Measurements from ENCODE around the gene ELP4.
"Not testable (repeated sequence)": the region's sequence is repeated elsewhere in the genome, so short reads cannot be mapped to it uniquely, and the experiment has no call there.

The ELP4 gene

DNA sequence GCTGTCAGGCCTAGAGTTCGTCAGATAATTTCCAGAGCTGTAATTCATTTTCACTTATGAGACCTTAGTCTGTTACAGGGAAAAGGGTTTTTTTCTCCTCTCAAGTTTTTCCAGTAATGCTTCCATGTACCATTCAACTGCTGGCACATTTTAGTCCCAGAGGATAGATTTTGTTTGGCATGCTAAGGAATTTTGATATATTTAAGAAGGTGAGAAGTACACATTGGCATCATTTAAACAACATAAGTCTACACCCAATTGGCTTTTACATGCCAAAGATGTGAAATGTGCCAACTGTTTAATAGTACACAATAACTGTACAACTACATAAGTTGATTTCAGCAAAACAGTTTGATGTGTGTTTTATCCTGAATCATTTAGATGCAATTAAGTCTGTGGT, 230.6 kb downstream of the ELP4 start:
- no peak for TF ChIP-seq Cebpa-rat (IDR thresholded peaks at IDR 0.05)
- H3K27ac ChIP-seq = no peak overlapping the region
- H3K4me1 ChIP-seq = no peaks in the 10 kb centered on the region

DNA sequence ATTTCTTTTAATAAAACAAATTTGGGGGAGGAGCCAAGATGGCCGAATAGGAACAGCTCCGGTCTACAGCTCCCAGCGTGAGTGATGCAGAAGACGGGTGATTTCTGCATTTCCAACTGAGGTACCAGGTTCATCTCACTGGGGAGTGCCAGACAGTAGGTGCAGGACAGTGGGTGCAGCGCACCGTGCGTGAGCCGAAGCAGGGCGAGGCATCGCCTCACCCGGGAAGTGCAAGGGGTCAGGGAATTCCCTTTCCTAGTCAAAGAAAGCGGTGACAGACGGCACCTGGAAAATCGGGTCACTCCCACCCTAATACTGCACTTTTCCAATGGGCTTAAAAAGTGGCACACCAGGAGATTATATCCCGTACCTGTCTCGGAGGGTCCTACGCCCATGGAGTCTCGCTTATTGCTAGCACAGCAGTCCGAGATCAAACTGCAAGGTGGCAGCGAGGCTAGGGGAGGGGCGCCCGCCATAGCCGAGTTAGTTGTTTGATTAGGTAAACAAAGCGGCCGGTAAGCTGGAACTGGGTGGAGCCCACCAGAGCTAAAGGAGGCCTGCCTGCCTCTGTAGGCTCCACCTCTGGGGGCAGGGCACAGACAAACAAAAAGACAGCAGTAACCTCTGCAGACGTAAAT, 231.3 kb downstream of the ELP4 start:
- H3K4me3 ChIP-seq, H3K27me3 ChIP-seq, H4K20me1 ChIP-seq, H3K4me1 ChIP-seq, H3K9ac ChIP-seq, H3K27ac ChIP-seq, H3K36me3 ChIP-seq, H3K4me2 ChIP-seq: not testable (repeated sequence)
- H3K9me3 ChIP-seq (replicated peaks in 1 of 11) = peaks cover 0 to 16% (median 9%) of the 10 kb centered on the region in 11 experiments; a peak in 7 of 22 replicates

More for the DNA sequence above, 230.6 kb downstream of the ELP4 start:
- Histone ChIP-seq H3K36me3 (no peaks in the 10 kb centered on the region), H3K9ac (no peak overlapping the region), H3K9me3 (replicated peaks in 1 of 11) (peaks cover 2 to 18% (median 11%) of the 10 kb centered on the region in 11 experiments; a peak in 13 of 22 replicates), H3K4me3 (no peak overlapping the region), H3K27me3 (no peaks in the 10 kb centered on the region), H4K20me1 (no peaks in the 10 kb centered on the region), H3K4me2 (no peak overlapping the region)

DNA sequence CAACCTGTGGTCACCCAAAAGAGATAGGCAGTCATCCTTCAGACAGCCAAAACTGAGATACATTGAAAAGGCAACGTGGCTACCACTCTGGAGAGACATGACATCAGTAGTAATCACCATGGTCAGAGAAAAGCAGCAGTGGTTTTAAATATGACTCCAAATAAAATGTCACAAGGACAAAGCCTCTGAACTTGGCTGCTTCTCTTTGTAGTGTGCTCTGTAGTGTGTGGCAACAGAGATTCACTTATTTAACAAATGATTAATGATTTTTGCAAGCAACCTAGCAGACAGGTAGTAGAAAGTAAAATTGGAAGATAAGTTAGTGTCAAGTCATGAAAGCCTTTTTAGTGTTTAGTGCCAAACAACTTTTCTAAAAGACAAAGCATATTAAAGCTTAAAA, 238.0 kb downstream of the ELP4 start:
- H3K27ac ChIP-seq = no peak overlapping the region
- no peaks in the 10 kb centered on the region for H3K9me3 ChIP-seq (replicated peaks in 1 of 11)
- H3K9ac ChIP-seq = no peak overlapping the region
- H3K4me2 ChIP-seq = no peak overlapping the region
- no peaks in the 10 kb centered on the region for H4K20me1 ChIP-seq
- H3K4me1 ChIP-seq = no peaks in the 10 kb centered on the region
- H3K36me3 ChIP-seq = no peaks in the 10 kb centered on the region
- no peaks in the 10 kb centered on the region for H3K27me3 ChIP-seq
- no peak for TF ChIP-seq Cebpa-rat (IDR thresholded peaks at IDR 0.05)
- no peak overlapping the region for H3K4me3 ChIP-seq

DNA sequence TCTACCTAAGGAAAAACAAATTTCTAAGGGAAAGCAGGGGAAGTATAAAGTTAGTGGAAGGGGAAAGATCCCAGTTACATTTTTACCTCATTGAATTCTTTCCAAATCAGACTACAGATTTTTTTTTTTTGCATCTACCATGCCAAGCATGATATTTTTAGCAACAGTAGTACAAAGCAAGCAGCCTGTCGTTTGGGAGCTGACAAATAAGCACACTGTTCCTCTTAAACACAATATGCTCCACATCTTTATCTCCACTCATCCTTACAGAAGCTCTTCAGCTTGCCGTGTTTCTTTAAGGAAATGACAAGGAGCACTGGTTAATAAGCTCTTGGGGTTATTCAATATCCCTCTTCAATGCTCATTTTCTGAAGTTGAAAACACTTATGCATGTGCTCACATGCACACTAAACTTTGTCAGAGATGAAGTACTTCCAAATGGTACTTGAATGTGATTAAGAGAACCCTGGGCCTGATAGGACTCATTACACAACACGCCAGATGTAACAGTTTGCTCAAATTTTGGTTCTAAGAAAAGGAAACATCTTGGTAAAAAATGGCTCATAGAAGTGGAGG, 247.8 kb downstream of the ELP4 start:
- H3K4me1 ChIP-seq = no peaks in the 10 kb centered on the region
- H3K27ac ChIP-seq = no peak overlapping the region
- no peak overlapping the region for H3K4me2 ChIP-seq
- no peak overlapping the region for H3K4me3 ChIP-seq
- no peak overlapping the region for H3K9ac ChIP-seq
- no peaks in the 10 kb centered on the region for H3K9me3 ChIP-seq (replicated peaks in 1 of 11)
- no peaks in the 10 kb centered on the region for H4K20me1 ChIP-seq
- H3K36me3 ChIP-seq = no peaks in the 10 kb centered on the region
- no peak for TF ChIP-seq Cebpa-rat (IDR thresholded peaks at IDR 0.05)
- no peaks in the 10 kb centered on the region for H3K27me3 ChIP-seq

DNA sequence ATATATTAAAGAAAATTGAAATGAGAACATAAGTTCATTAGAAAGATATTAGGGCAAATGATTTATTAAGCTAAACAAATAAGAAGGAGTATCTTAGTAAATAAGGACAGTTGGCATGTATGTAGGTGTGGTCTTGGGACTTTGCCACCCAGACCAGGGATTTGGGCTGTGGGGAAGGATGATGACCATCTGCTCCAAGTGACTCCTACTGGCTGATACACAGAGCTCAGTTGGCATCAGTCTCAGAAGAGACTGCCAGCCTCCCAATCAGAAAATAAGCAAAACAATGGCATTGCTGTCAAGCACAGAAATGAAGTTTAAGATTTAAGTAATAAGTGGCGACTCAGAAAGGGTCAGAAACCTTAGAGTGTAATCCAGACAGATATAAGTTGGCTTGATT, 252.1 kb downstream of the ELP4 start:
- no peaks in the 10 kb centered on the region for H3K36me3 ChIP-seq
- no peaks in the 10 kb centered on the region for H4K20me1 ChIP-seq
- H3K9me3 ChIP-seq (replicated peaks in 1 of 11) = no peaks in the 10 kb centered on the region
- H3K4me3 ChIP-seq = no peak overlapping the region
- H3K4me2 ChIP-seq = no peak overlapping the region
- TF ChIP-seq Cebpa-rat (IDR thresholded peaks at IDR 0.05) = no peak
- H3K9ac ChIP-seq = no peak overlapping the region
- H3K4me1 ChIP-seq = no peaks in the 10 kb centered on the region
- H3K27me3 ChIP-seq = no peaks in the 10 kb centered on the region
- H3K27ac ChIP-seq = no peak overlapping the region

DNA sequence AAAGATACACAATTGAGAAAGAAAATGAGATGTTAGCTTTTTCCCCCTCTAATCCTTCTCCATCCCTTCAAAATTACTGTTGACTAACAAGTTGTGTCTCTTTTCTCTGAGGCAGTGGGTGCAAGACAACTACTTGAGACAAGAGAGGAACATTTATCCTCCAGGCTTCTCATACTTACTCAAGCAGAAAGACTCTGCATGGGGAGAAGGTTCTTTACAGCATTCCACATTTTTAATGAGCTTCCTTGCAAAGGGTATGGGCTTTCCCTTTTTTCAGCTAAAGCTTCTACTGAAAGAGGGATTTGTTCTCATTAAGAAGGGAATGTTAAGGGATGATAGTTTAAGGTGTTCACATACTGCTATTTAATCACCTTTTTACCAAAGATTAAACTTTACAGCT, 253.7 kb downstream of the ELP4 start:
- Histone ChIP-seq H4K20me1 (no peaks in the 10 kb centered on the region), H3K27me3 (no peaks in the 10 kb centered on the region), H3K4me2 (no peak overlapping the region), H3K36me3 (no peaks in the 10 kb centered on the region), H3K4me1 (no peaks in the 10 kb centered on the region), H3K9ac (no peak overlapping the region), H3K27ac (no peak overlapping the region), H3K9me3 (replicated peaks in 1 of 11) (no peaks in the 10 kb centered on the region), H3K4me3 (no peak overlapping the region)
- no peak for TF ChIP-seq Cebpa-rat (IDR thresholded peaks at IDR 0.05)

DNA sequence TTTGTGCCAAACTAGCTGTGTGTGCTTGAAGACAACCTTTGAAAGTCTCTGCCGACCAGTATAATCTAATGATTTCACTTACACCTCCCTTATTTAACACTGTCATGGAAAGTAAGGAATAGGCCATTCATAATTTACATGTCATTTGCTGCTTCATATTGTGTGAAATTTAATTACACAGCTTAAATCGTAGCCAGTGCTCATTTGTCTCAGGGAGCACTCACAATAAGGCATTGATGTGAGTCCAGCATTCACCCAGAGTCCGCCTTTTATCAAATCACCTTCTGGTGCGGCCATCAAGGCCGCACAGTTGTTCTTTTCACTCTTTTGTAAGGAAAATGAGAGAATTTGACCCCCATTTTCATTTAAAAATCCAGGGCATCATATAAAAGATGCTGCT, 254.7 kb downstream of the ELP4 start:
- no peaks in the 10 kb centered on the region for H3K9me3 ChIP-seq (replicated peaks in 1 of 11)
- H3K9ac ChIP-seq = no peak overlapping the region
- no peak overlapping the region for H3K27ac ChIP-seq
- no peaks in the 10 kb centered on the region for H4K20me1 ChIP-seq
- no peak overlapping the region for H3K4me3 ChIP-seq
- no peaks in the 10 kb centered on the region for H3K36me3 ChIP-seq
- no peaks in the 10 kb centered on the region for H3K4me1 ChIP-seq
- no peaks in the 10 kb centered on the region for H3K27me3 ChIP-seq
- TF ChIP-seq Cebpa-rat (IDR thresholded peaks at IDR 0.05) = no peak
- H3K4me2 ChIP-seq = no peak overlapping the region

DNA sequence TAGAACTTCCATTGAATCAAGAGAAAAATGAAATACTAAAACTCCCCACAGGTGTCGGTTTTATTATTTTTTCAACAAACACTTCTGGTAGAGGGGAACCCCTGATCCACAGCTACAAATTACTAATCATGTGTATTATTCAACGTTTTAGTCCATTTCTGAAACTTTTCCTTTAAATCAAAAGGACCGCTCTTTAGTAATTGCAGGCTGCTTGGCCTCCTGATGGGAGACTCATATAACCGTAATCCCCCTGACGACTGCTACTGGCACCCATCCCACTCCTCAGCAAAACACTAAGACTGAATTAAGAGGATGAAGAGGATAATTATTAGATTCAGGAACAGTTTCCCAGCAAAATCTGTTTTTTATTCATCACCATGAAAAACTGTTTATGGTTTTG, 255.2 kb downstream of the ELP4 start:
- H4K20me1 ChIP-seq = no peaks in the 10 kb centered on the region
- no peak overlapping the region for H3K4me2 ChIP-seq
- H3K9me3 ChIP-seq (replicated peaks in 1 of 11) = no peaks in the 10 kb centered on the region
- no peak overlapping the region for H3K4me3 ChIP-seq
- no peaks in the 10 kb centered on the region for H3K36me3 ChIP-seq
- H3K27me3 ChIP-seq = no peaks in the 10 kb centered on the region
- TF ChIP-seq Cebpa-rat (IDR thresholded peaks at IDR 0.05) = no peak
- H3K9ac ChIP-seq = no peak overlapping the region
- H3K27ac ChIP-seq = no peak overlapping the region
- no peaks in the 10 kb centered on the region for H3K4me1 ChIP-seq

DNA sequence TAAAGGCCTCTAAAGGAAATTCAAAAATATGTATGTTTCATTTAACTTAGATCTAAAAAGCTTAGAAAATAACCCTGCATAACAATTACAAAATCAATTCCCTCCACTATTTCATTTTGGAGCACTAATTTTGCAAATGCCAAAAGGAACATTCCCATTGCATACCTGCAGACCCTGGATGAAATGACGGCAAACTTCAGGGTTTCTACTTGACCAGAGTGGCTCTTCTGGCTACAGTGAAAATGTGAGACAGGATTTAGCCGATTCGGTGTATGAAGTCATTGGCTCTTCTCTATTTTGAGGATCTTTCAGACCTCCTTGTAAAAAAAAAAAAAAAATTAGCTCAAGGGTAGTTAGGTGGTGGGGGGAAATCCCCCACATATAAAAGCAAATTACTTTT, 257.5 kb downstream of the ELP4 start:
- no peaks in the 10 kb centered on the region for H3K4me1 ChIP-seq
- no peak overlapping the region for H3K4me2 ChIP-seq
- H3K9me3 ChIP-seq (replicated peaks in 1 of 11) = no peaks in the 10 kb centered on the region
- H3K27me3 ChIP-seq = no peaks in the 10 kb centered on the region
- no peak for TF ChIP-seq Cebpa-rat (IDR thresholded peaks at IDR 0.05)
- no peaks in the 10 kb centered on the region for H4K20me1 ChIP-seq
- no peak overlapping the region for H3K9ac ChIP-seq
- H3K36me3 ChIP-seq = no peaks in the 10 kb centered on the region
- no peak overlapping the region for H3K27ac ChIP-seq
- no peak overlapping the region for H3K4me3 ChIP-seq

DNA sequence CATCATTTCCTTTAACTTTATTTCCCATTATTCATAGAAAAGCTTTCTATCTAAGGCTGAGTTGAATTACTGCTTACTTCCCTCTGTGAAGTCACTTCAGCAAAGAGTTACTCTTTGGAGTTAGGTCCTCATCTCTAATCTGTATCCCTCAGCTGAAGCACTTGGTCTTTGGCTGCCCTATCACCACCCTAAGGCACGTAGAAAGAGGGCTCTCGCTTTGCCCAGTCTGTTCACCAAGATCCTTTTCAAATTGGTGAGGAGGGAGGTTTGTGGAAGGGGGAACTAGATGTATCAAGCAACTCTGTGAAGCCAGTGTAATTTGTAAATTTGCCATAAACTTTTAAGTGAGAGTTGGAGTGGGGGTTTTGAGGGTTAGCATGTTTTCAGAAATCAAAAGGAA, 258.1 kb downstream of the ELP4 start:
- Histone ChIP-seq H3K4me2 (no peak overlapping the region), H3K9me3 (replicated peaks in 1 of 11) (no peaks in the 10 kb centered on the region), H3K36me3 (no peaks in the 10 kb centered on the region), H4K20me1 (no peaks in the 10 kb centered on the region), H3K27me3 (no peaks in the 10 kb centered on the region), H3K27ac (no peak overlapping the region), H3K4me1 (no peaks in the 10 kb centered on the region), H3K9ac (no peak overlapping the region), H3K4me3 (no peak overlapping the region)
- no peak for TF ChIP-seq Cebpa-rat (IDR thresholded peaks at IDR 0.05)
